HFF-Myc (cell line): Measurements from ENCODE around the gene RIBC2.

Source experiments
- DNase-seq: peaks from one replicate; pipeline ENCODE4 v3.0.0-alpha.2; 2011; ENCODE audit warnings: low read depth; ENCODE audit errors: extremely low read depth
- H3K4me3 ChIP-seq: replicated peaks from 2 replicates; pipeline ENCODE4 v1.5.1; 2011; ENCODE audit warnings: low read depth, mild to moderate bottlenecking, control low read depth, low read length
- CTCF ChIP-seq: IDR thresholded peaks from 2 replicates; pipeline ENCODE4 v1.5.1; 2012; ENCODE audit warnings: mild to moderate bottlenecking, low read depth, low read length, control low read depth; ENCODE audit errors: missing control alignments

RIBC2 gene

GRCh38 chr22:45475063-45475747 lies 61.7 kb downstream of the RIBC2 start:
- no peak for DNase-seq
- H3K4me3 ChIP-seq: no peak overlapping the region
- TF ChIP-seq CTCF: no peak

- no peak for TF ChIP-seq CTCF
- DNase-seq: no peak
- H3K4me3 ChIP-seq: no peak overlapping the region
Measured at GRCh38 chr22:45475851-45476514, 62.5 kb downstream of the RIBC2 start.

GRCh38 chr22:45476814-45477213 lies 63.3 kb downstream of the RIBC2 start:
- no peak overlapping the region for H3K4me3 ChIP-seq
- no peak for DNase-seq
- no peak for TF ChIP-seq CTCF

GRCh38 chr22:45477366-45478107 lies 64.0 kb downstream of the RIBC2 start:
- no peak for DNase-seq
- no peak for TF ChIP-seq CTCF
- H3K4me3 ChIP-seq: no peak overlapping the region

GRCh38 chr22:45478108-45478771 lies 64.7 kb downstream of the RIBC2 start:
- no peak overlapping the region for H3K4me3 ChIP-seq
- TF ChIP-seq CTCF: no peak
- DNase-seq: peak; percentile 98

- H3K4me3 ChIP-seq: no peak overlapping the region
- no peak for TF ChIP-seq CTCF
- no peak for DNase-seq
Measured at GRCh38 chr22:45480717-45481116, 67.2 kb downstream of the RIBC2 start.
